ENCODE data around the gene OMP.

The OMP gene

DNA sequence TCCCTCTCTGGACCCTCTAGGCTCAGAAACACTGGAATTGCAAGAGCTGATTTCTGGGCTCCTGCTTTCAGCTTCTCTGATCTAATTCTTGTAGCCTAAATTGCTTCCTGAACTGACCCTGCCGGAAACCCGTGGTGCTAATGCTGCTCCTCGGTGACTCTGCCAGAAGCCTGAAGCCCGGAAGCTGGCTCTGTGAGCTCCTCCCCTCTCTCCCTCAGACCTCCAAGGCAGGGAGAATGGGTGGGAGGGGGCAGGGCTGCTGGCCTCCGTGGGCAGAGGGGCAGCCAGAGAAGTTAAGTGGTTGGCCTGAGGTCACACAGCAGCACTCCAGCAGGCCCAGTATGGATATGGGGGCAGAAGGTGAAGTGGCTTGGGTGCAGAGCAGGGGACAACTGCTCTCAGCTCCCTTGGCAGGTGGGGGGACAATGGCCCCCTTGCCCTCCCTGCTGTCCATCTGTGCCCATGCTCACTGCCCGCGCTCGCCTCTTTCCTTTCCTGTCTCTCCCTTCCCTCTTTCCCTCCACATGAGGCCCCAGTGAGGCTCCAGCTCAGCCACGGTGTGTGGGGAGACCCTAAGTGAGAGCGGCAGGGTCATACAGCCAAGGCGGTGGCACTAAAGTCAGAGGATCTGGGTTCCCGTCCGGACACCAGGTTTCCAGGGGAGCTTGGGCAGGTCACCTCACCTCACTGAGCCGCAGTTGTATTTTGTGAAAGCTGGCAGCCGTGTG, 19.6 kb upstream of the OMP start:
- TF ChIP-seq, protein P1, sequence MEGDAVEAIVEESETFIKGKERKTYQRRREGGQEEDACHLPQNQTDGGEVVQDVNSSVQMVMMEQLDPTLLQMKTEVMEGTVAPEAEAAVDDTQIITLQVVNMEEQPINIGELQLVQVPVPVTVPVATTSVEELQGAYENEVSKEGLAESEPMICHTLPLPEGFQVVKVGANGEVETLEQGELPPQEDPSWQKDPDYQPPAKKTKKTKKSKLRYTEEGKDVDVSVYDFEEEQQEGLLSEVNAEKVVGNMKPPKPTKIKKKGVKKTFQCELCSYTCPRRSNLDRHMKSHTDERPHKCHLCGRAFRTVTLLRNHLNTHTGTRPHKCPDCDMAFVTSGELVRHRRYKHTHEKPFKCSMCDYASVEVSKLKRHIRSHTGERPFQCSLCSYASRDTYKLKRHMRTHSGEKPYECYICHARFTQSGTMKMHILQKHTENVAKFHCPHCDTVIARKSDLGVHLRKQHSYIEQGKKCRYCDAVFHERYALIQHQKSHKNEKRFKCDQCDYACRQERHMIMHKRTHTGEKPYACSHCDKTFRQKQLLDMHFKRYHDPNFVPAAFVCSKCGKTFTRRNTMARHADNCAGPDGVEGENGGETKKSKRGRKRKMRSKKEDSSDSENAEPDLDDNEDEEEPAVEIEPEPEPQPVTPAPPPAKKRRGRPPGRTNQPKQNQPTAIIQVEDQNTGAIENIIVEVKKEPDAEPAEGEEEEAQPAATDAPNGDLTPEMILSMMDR (IDR thresholded peaks at IDR 0.05; ENCODE audit: extremely low read depth, missing control alignments), result no peak
- no peak for DNase-seq (ENCODE audit: low spot score)

DNA sequence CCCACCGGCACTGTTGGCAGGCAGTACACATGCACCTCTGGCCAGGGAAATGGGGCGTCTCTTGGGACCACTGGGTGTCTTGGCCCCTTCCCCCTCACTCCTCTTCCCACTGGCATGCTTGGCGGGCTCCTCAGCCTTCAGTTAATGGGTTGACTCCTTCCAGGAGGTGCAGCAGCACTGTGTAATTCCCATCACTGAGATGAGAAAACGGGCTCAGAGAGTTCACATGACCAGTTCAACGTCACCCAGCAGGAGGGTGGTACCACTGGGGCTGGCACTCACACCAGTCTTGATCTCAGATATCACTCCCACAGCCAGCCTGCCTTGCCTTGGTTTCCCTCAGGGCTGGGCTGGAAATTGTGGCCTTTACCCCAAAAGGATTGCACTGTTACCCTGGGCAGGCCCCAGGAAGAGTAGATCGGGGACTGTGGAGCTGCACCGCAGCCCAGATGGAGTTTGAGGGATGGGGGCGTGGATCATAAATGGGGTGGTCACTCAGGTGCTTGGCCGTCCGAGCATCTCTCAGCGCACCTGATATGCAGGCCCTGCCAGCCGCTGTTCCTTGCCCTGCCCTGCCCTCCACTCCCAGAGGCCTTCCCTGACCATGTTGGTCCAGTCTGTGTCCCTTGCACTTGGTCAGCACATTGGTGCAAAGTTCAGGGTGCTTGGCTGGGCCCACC, 18.9 kb upstream of the OMP start:
- TF ChIP-seq, protein P1 (IDR thresholded peaks at IDR 0.05; ENCODE audit: extremely low read depth, missing control alignments), result no peak
- DNase-seq (ENCODE audit: low spot score), result no peak

DNA sequence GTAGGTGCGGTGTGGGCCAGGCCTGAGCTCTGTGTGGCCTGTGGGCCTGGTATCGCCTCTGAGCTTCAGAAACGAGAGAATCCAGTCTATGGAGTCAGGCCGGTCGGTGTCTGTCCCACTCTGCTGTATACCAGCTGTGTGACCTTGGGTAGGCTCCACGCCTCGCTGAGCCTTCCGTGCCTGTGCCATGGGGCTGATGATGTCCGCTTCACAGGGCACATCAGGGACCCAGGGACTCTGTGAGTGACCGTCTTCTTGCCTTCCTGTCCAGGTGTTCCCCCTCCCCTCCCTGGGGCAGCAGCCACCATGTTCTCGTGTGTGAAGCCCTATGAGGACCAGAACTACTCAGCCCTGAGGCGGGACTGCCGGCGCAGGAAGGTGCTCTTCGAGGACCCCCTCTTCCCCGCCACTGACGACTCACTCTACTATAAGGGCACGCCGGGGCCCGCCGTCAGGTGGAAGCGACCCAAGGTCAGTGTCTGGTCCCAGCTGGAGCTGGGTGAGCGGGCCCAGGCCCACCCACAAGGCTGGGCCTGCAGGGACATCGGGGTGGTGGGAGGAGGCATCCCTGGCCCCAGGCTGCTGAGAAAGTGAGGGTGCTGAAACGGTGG, 18.0 kb upstream of the OMP start:
- TF ChIP-seq, protein P1 (IDR thresholded peaks at IDR 0.05; ENCODE audit: extremely low read depth, missing control alignments), result no peak
- no peak for DNase-seq (ENCODE audit: low spot score)

DNA sequence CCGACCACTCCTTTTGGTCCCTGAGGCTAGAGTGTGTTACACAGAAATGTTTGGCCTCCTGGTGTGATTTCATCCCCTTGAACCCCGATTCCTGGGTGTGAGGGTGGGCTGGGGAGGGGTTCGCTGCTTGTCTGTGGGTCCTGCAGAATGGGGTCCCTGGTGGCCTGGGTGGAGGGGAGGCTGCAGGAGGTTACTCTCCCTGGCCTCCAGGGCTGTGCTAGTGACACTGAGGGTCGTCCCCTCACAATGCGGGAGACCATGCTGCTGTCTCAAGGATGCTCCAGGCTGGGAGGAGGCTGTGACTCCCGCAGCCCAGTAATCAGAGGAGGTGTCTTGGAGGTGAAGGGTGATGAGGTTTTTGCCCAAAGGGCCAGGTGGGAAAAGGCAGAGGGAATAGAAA, 17.0 kb upstream of the OMP start:
- no peak for DNase-seq (ENCODE audit: low spot score)
- TF ChIP-seq, protein P1 (IDR thresholded peaks at IDR 0.05; ENCODE audit: extremely low read depth, missing control alignments), result no peak

DNA sequence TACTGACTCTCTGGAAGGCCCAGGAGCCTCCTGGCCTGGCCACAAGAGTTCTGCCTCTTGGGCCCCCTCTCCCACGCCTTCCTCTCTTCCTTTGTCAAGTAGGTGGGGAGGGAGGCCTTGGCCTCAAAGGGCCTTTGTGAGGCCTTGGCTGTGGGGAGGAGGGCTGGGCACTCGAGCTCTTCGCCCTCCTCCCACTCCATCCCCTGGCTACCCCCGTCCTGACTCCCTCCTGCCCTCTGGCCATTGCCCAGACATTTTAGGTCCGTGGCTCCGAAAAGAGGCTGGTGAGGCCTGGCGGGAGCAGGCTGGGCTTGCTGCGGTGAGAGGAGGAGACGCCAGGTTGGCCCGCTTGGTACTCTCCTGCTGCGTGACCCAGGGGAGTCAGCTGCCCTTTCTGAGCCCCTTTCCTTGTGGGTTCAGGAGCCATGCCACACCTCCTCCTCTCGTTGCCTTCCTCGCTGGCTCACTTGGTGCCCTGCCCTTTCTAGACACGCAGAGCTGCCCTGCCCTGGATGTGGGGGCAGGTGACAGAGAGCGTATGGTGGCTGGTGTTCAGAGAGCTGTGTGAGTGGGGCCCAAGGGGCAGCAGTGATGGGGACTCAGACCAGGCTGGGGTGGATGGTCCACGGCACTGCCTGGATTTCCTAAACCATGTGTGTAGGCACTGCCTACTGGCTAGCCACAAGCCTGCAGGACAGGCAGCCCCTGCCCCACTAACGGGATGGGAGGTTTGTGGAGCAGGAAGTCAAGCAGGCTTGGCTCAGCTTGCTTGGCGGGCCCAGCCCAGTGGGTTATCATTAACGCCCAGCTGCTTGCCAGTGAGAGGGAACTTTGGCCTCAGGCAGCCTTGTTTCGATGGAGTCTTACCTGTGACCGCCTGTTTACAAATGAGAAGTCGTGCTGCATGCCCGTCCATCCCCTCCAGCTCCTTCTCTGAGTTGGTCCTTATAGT, 15.8 kb upstream of the OMP start:
- no peak for DNase-seq (ENCODE audit: low spot score)
- TF ChIP-seq, protein P1 (IDR thresholded peaks at IDR 0.05; ENCODE audit: extremely low read depth, missing control alignments), result no peak

DNA sequence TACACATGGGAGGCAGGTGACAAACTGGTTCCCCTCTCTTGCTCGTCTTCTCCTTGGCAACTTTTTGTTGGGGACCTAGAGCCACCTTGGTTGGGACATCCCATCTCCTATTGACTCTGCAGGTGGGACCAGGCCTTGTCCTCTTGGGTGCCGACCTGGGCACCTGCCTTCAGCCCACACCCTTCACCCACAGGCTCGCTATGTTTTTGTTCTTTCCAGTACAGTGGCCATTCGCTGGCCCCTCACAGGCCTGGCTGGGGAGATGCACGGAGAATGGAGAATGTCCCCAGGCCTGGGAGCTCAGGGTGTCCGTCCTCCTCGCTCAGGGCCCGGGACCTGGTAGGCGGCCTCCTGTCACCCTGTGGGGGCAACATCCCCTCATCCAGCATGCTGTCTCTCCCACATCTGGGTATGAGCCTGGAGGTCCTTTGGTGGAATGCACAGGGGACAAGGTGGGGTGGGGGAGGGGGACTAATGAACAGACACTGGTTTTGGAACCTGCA, 14.9 kb upstream of the OMP start:
- TF ChIP-seq, protein P1 (IDR thresholded peaks at IDR 0.05; ENCODE audit: extremely low read depth, missing control alignments), result no peak
- DNase-seq (ENCODE audit: low spot score), result no peak
